Globus pallidus (tissue), 1 donor: ENCODE results near the gene PIGK.
"Not testable (repeated sequence)": the region's sequence is repeated elsewhere in the genome, so short reads cannot be mapped to it uniquely, and the experiment has no call there.

Experiments
- DNase-seq: peaks from one replicate; pipeline ENCODE4 v3.0.0-alpha.2; 2015; ENCODE audit warnings: low spot score

The PIGK gene

GRCh38 chr1:77219166-77219887 is at the start of gene PIGK:
PIGK (minus strand) TSS chr1:77219430; CDS start chr1:77219402, 28 bp downstream.
- peak; percentile 81 for DNase-seq

- no peak for DNase-seq
These were observed 47.8 kb upstream of the PIGK start for GRCh38 chr1:77267035-77267434.

GRCh38 chr1:77265180-77265579 is 46.0 kb upstream of the PIGK start:
- DNase-seq: no peak

- DNase-seq: no peak
These were observed 44.5 kb upstream of the PIGK start for GRCh38 chr1:77263708-77264107.

- no peak for DNase-seq
These were observed 34.0 kb upstream of the PIGK start for GRCh38 chr1:77253211-77253610.

- DNase-seq: no peak
These were observed 30.9 kb upstream of the PIGK start for GRCh38 chr1:77250126-77250525.

GRCh38 chr1:77245830-77246229 is 26.6 kb upstream of the PIGK start:
- DNase-seq: no peak

GRCh38 chr1:77239311-77239710 is 20.1 kb upstream of the PIGK start:
- DNase-seq: no peak

GRCh38 chr1:77238462-77238861 is 19.2 kb upstream of the PIGK start:
- no peak for DNase-seq

GRCh38 chr1:77234943-77235342 is 15.7 kb upstream of the PIGK start:
- no peak for DNase-seq

GRCh38 chr1:77234096-77234495 is 14.9 kb upstream of the PIGK start:
- no peak for DNase-seq

- DNase-seq: no peak
These were observed 13.6 kb upstream of the PIGK start for GRCh38 chr1:77232829-77233228.

- DNase-seq: no peak
These were observed 10.8 kb upstream of the PIGK start for GRCh38 chr1:77230051-77230450.

- no peak for DNase-seq
These were observed 9.6 kb upstream of the PIGK start for GRCh38 chr1:77228836-77229235.

- DNase-seq: no peak
These were observed 8.2 kb upstream of the PIGK start for GRCh38 chr1:77227381-77227780.

GRCh38 chr1:77222496-77222895 is 3.3 kb upstream of the PIGK start:
- no peak for DNase-seq

GRCh38 chr1:77220687-77221463 is 1.6 kb upstream of the PIGK start:
- DNase-seq: no peak

GRCh38 chr1:77218477-77219165 is 609 bp downstream of the PIGK start:
- no peak for DNase-seq

GRCh38 chr1:77204043-77204442 is 15.2 kb downstream of the PIGK start:
- DNase-seq: not testable (repeated sequence)

GRCh38 chr1:77202751-77203150 is 16.5 kb downstream of the PIGK start:
- no peak for DNase-seq

- DNase-seq: no peak
These were observed 18.4 kb downstream of the PIGK start for GRCh38 chr1:77200806-77201205.

- DNase-seq: no peak
These were observed 18.9 kb downstream of the PIGK start for GRCh38 chr1:77200293-77200692.

- DNase-seq: no peak
These were observed 21.9 kb downstream of the PIGK start for GRCh38 chr1:77197351-77197750.
